H1 (cell line): ENCODE data around the gene CFAP58. TPM values are rescaled to one million over a fixed set of nuclear protein-coding genes. Genes with fewer than 3 reads are reported as not detected.

Experiments used
- EGR1 ChIP-seq: IDR thresholded peaks from 2 replicates; pipeline ENCODE4 v1.6.1; 2011; ENCODE audit warnings: low read depth, low read length, borderline replicate concordance
- polyA plus RNA-seq, 7 experiments: library from polyadenylated mRNA; depleted of rRNA in 3 of 7; stranded (reverse) in 5 of 7; unstranded in 2 of 7; fragments of >200 nt in 5 of 7; fragments of 200-250 nt in 2 of 7; gene quantifications; 1 replicate in 5 of 7; 2 replicates in 1 of 7; 4 replicates in 1 of 7; pipeline versions ENCODE4 v1.2.1 to v1.2.3, GENCODE V29; 2011 to 2013; ENCODE audit warnings: missing spikeins in 2 of 7, mixed read lengths in 2 of 7
- total RNA-seq: library from RNA; stranded (reverse); fragmentation: NEBNext Ultra II Directional; extraction: Animal tissue kit (Norgen Biotek cat#: 25700); gene quantifications from 2 replicates; pipeline ENCODE4 v1.2.1, GENCODE V29; 2021

CFAP58 gene
- total and polyA plus RNA-seq, 2 of the 8 experiments (the other 6 are each of a cell fraction or from before 2014, with no cell fraction given), result 0.32 to 0.71 TPM

GRCh38 chr10:104368381-104368780 is 14.7 kb downstream of the CFAP58 start (continued):
- no peak for TF ChIP-seq EGR1
